NCI-H2227 treated with DMSO at 0.1 percent for 48 hours (cell line): ENCODE results near the gene LIMS2.
A peak's percentile ranks its signal among the peaks of the same experiment; 100 is the strongest.

Experiments
- DNase-seq: peaks from one replicate; lab custom pipeline; 2025; lab: John Stamatoyannopoulos, UW

The LIMS2 gene, protein sequence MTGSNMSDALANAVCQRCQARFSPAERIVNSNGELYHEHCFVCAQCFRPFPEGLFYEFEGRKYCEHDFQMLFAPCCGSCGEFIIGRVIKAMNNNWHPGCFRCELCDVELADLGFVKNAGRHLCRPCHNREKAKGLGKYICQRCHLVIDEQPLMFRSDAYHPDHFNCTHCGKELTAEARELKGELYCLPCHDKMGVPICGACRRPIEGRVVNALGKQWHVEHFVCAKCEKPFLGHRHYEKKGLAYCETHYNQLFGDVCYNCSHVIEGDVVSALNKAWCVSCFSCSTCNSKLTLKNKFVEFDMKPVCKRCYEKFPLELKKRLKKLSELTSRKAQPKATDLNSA

DNA sequence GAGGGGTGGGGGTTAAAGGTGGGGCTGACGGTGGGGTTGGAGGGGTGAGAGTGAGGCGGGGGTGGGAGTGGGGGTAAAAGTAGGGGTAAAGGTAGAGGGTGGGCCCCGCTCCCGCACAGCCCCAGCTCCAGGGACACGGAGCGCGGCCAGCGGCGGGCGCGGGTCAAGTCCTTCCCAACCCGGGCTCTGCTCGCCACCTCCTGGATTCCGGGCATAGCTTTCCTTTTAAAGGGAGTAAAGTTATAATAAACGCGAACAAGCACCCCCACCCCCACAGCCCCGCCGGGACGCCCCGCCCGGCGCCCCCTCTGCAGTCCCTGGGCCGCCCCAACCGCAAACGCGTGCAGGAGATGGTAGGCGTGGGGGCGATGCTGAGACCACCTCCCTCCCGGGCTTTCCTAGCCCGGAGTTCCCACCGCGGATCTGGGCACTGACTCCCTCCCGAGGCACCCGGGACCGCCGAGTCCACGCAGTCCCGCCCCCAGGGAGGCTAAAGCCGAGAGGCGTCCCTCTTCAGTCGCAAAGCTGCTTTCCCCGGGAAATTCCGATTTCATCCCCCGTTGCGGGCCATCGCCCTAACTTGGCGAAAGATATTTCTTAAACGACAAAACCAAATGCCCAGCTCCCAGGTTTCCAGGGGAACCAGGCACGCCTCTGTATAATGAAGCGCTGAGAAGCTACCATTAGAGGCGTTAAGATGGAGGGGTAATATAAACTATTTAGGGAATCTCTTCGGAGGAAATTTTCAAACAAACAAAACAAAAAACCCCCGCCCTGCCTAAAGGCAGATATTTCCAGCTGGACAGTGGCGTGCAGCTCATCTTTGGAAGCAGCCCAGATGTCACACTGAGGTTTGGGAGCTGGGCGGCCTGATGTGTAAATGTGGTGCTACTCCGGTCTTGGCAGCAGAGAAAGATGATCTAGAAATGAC, at the start of gene LIMS2:
TSS of gene LIMS2 (minus strand) at position 200 of the 931 bp plus-strand sequence. CDS start 506 bp downstream, outside the sequence.
- DNase-seq, result peak; percentile 34

DNA sequence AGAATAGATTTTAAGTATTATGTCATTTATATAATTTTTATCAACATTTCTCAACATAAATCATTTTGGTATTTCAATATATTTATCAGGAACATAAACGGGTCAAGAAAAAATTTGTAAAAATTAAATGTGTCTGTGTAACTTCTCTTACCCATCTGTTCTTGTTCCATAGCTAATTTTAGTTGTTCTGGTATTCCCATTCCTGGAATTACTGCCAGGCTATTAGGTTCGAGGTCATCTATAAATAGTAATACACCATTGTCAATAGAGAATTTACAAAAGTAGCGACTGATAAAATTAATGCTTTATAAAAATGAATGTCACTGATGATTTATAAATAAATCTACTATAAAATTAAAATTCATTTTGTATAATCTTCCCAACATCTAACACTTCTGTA, 47.5 kb upstream of the LIMS2 start:
- DNase-seq, result no peak

DNA sequence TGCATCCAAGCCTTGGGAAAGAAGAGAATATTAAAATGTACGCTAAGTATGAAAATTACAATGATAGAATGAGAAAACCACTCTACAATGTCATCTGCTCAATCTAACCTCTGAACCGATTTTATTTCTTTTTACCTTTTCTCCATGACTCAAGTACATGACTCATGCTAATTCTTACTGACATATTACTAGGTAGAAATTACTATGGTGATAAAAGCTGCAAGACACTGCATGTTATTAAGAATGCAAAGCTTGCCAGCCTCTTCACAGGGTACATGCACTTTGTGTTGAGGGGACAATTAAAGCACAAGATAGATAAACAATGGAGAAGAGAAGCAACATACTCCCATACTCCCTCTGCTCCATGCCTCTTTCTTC, 46.6 kb upstream of the LIMS2 start:
- DNase-seq, result no peak

DNA sequence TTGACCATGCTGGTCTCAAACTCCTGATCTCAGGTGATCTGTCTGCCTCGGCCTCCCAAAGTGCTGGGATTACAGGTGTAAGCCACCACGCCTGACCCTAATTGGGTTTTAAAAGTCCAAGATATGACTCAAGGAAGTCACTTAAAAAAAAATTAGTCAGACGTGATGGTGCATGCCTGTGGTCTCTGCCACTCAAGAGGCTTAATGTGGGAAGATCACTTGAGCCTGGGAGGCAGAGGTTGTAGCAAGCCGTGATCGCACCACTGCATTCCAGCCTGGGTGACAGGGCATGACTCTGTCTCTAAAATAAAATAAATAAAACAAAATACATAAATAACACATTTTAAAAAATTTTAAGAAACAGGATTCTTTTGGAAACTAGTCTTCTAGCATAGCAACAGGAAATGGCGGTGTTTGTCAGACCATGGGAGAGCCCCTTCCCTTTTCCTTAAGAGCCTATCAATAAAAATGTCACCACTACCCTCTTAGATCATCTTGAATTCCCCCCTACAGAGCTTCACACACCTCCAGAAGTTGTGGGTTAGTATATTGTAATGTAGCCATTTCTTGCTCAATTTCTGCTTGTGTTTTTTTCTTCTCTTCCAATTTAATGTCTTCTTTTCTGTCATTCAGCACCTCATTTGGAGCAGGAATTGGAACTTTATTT, 46.1 kb upstream of the LIMS2 start:
- DNase-seq, result no peak

DNA sequence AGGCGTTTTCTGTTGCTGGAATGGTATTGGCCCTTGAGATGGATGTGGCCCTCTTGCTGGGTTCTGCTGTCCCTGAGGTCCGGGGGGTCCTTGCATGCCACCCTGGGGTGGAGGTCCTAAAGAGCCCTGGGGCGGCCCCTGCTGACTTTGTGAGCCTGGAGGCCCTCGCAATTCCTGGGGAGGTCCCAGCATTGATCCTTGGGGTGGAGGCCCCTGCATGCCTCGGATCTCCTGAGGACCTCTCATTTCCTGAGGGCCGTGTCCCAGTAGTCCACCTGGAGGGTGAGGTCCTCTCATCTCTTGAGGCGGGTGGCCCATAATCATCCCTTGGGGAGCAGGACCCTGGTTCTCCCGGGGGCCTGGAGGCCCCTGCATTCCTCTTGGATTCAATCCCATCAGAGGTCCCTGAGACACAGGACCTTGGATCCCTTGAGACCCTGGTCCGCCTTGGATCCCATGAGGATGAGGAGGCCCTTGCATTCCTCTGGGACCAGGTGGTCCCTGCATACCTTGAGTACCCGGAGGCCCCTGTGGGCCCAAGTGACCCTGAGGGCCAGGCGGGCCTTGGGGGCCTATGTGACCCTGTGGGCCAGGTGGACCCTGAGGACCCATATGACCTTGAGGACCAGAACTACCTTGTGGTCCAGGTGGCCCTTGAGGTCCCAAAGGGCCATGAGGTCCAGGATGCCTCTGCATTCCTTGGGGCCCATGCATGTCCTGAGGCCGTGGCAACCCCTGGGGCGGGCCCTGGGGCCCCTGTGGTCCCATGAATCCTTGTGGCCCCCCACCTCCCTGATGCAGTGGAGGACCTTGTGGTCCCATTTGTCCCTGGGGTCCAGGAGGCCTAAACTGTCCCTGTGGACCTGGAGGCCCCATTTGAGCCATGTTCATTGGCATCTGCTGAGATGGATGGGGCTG, 44.2 kb upstream of the LIMS2 start:
- no peak for DNase-seq

DNA sequence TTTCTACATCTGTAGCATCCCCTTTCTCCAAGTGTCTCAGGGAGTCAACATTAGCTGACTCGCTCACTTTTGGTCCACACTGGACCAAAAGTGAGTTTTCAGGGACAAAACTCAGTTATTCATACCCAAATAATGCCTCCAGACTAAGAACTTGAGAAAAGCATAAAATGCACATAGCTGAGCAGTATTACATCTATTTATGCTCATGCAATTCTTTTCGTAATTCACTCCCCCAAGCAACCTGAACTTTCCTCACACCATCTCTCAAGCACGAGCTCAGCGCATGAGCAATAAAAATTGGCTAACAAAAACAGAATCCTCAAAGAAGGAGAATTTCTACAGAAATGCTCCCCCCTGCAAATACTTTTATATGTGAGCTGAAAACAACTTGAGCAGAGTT, 42.9 kb upstream of the LIMS2 start:
- DNase-seq, result no peak

DNA sequence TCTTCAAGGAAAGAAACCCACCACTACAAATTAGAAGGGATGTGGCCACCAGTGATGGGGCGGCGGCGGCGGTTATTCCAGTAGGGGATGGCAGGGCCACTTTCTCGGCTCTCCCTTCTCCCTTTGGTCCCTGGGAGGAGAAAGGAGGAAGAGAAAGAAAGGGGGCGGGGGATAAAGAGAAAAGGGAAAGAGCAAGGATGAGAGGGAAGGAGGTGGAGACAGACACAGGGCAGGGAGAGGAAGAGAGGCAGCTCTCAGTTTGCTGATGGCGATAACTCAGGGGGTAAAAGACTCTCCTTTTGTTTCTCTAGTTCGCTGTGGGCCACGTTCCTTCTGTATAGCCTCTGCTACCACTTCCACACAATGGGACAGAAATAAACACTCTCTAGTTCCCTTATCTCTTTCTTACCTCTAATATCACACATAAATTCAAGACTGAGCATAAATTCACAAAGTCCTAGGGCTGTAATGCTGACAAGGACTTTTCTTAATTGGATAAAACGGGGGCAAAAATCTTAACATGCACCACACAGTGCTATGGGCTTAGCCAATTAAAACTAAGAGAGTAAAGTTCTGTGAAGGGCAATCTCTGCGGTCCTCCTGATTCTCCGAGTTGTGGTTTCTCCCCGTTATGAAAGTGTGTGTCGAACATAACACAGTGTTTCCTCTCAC, 40.6 kb upstream of the LIMS2 start:
- no peak for DNase-seq

DNA sequence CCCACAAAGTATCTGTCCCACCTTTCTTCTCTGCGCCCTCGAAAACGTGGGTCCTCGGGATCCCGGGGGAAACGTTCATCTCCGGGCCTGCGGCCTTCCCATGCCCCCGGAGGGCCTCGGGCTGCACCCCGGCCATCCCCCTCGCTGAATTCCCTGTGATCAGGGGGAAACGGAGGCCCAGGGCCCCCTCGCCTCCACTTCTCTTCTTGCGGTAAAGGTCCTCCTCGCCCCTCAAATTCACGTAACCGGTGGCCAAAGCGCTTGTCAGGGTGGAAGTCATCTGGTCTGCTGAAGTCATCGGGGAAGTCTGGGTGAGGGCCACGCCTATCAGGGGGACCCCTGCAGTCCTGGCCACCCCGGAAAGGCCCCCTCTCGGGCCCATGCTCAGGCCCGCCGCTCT, 38.2 kb upstream of the LIMS2 start:
- DNase-seq, result no peak

DNA sequence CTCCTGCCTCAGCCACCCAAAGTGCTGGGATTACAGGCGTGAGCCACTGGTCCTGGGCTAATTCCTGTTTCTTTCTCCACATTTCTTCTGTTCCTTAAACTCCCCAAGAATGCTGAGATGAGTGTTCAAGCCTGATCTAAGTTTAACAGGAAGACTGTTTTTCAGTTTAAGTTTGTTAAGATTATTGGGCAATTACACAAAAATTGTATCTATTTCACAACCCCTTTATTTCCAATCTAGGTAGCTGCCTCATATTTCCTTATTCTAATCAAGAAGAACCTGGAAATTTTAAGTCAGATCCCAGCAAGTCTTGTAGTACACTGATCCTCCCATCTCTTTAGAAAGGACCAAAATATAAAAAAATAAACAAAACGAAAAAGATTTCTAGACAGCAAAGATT, 37.7 kb upstream of the LIMS2 start:
- no peak for DNase-seq

DNA sequence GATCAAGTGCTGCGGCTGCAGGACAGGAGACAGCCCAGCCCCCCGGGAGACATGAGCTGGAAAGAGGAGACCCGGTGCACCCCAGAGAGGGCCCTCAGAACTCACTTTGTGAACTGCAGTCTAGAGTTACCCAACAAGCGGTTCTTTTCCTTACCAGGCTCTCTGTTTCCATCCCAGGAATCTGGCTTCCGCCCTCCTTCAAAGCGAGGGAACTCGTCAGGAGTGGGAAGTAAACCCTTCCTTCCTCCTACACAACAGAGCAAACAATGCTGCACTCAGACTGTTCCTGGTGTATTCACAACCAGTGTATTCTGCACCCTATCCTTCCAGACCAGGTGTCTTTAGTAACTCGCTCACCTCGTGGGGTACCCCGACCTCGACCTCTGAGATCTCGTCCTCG, 34.0 kb upstream of the LIMS2 start:
- no peak for DNase-seq

DNA sequence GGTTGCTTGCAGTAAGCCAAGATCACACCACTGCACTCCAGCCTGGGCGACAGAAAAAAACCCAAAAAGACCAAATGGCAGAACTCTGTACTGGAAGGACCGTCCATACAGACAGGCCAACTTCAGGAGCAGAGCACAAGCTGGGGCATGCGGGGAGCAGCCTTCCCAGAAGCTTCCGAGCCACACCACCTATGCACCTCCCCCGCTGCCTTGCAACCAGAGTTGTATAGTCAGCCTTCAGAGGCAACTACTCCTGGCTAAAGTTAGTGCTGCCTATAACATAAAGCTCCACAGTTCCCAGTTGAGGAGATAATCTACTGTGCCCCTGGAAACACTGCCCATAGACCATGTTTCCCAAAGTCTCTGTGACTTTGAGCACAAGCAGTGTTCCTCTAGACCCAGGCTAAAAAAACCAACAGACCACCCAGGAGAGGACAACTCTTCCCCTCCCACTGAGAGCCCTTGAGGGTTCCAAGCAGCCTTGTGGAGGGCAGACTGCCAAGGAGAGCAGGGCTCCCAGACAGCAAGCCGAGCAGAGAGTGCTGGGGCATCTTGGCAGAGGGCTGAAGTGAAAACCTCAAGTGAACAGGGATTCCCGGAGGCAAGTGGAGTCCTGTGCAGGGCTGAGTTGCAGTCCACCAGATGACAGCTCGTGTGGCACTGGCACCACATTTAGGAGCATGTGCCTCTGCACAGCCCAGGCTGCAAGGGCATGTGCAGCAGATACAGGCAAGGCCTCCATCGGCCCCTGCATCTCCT, 32.7 kb upstream of the LIMS2 start:
- DNase-seq, result no peak

DNA sequence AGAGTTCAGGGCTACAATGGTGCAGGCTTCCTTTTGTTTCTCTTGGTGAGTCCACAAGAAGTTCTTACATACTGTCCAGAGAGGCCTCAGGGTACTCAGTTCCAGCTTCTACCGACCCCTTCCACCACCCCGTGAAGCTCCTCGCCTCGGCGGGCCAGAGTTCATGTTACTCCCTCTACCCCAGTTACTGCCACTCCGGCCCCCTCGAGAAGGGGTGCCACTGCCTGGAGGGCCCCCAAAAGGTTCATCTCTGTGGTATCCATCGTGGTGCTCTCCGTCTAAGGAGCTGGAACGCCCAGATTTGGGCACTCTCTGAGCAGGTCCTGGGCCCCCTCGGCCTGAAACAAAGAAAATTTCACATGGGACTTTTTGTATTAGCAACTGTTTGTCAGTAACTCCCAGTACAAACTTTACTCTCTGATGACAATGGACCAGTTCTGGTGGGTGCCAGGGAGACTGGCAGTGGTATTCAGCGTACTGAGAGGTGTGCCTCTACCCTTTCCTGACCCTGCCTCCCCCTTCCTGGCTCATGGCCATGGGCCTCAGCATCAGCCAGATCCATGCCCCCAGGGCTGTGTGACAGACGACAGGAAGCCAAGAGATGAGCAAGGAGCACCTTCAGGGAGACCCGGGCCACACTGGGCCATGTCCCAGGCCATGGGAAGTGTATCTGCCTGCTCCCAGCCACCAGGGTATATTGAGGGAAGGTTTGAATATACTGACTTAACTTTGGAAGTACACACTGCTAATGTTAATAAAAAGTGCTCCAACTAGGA, 31.1 kb upstream of the LIMS2 start:
- no peak for DNase-seq

DNA sequence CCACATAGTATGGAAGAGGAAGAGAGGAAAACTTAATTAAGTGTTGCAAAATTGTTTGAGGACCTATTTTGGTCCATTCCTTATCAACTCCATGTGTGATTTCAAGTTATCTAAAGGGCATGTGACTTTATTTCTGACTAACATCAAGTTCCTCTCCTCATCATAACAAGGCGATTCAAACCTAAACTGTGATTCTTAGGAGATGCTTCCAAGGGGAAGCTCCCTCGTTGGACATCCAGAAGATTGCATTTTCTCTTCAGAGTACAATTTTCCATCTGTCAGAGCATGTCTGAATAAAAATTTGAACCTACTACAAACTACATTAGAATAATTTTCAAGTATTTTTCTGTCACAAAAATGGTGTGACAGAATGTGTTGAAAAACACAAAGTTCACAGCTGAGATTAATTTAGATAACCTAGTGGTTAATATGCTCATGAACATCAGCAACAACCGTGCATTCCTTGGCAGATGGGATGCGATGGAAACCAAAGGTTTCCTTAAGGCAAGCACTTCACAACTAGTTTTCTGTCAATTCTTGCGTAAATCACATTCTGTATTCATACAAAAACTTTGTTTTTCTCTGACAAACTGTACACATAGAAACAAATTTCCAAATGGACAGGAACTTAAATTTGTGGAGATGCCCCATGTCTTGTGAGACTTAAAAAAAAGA, 30.2 kb upstream of the LIMS2 start:
- DNase-seq, result no peak

DNA sequence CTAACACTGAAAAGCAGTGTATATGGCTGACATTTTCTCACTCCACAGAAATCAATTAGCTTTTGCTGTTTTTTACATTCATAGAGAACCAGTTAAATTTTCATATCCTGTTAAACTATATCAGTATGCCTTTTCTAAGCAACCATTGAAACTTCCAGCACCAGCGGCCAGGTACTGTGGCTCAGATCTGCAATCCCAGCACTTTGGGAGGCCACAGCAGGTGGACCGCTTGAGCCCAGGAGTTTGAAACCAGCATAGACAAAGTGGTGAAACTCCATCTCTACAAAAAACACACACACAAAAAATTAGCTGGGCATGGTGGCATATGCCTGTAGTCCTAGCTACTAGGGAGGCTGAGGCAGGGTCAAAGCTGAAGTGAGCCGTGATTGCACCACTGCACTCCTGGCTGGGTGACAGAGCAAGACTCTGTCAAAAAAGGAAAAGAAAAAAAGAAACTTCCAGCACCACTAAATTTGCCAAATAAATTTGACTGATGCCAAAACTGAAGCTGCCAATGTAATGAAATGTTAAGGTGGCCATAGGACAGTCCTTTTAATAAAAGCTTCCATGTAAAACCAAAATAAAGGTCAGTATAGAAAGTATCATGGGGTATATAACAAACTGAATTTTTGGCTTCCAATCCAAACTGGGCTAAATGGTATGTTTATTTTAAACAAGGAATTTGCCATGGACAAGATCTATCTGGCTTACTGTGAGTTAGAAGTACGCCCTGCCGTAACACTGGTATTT, 29.5 kb upstream of the LIMS2 start:
- DNase-seq, result no peak

DNA sequence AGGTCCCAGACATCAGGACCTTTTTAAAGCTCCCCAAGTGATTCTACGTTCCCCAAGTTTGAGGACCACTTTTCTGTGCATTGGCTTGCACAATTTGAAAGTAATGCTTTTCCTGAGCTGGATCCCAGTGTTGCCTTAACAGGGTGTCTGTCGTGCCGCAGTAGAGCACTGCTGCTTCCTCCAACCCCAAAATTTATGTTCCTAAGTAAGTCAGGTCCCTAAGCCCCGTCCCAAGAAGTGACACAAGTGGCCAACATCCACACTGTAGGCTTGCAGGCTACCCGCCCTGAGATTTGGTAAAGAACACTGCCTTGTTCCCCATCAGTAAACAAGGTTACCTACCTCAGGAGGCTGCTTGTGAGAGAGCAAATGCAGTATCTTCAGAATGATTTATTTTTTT, 28.0 kb upstream of the LIMS2 start:
- no peak for DNase-seq

DNA sequence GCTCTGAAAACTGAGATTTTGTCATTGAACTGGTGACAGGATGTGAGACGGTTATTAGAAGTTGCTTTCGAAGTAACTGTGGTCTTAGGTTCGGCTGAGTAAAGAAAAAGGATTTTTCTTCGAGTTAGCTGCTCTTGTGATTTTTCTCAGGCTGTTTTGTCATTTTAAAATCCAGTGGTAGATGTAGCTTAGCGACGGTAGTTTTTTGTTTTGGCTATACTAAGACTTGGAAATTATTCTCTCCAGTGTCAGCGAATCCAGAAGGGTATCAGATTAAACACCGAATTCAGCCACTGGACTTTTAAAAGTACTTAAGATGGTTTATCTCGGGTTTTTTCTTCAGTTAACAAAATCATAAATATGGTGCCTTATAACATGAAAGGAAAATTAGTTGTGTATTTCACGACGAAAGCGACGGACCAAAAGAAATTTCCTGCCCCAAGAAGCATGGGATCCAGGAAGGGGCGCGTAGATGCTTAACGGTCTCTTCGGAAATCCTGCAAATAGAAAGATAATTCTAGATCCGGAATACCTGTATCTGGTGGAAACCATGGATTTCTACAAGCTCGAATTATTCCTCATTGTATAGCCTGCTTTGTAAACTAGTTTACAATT, 27.2 kb upstream of the LIMS2 start:
- no peak for DNase-seq

DNA sequence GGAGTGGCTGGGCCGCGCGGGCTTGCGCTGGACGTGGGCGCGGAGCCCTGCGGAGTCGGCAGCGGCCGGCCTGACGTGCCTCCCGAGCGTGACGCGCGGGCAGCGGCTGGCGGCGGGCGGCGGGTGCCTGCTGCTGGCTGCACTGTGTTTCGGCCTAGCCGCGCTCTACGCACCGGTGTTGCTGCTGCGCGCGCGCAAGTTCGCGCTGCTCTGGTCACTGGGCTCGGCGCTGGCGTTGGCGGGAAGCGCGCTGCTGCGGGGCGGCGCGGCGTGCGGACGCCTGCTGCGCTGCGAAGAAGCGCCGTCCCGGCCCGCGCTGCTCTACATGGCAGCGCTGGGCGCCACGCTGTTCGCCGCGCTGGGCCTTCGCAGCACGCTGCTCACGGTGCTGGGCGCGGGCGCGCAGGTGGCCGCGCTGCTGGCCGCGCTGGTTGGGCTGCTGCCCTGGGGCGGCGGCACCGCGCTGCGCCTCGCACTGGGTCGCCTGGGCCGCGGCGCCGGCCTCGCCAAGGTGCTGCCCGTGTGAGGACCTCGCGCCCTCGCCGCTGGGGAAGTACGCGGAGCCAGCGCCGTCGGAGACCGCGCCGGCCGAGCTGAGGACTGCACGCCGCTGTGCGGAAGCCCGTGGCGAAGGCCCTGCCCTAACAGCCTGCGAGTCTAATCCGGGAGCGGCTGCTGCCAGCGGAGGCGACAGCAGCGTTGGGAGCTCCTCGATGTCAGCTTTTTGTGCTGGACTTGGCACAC, 26.5 kb upstream of the LIMS2 start:
- DNase-seq, result peak; percentile 72
